HG03558 (cell line): Measurements from ENCODE around the gene GGTA1.

Experiments used
- ATAC-seq: cut with Tn5 transposase; IDR thresholded peaks from one replicate; pipeline ENCODE4 v1.9.1; 2021; ENCODE audit warnings: moderate number of reproducible peaks; ENCODE audit not compliant: unreplicated experiment; ENCODE audit errors: extremely low read depth

Gene GGTA1

DNA sequence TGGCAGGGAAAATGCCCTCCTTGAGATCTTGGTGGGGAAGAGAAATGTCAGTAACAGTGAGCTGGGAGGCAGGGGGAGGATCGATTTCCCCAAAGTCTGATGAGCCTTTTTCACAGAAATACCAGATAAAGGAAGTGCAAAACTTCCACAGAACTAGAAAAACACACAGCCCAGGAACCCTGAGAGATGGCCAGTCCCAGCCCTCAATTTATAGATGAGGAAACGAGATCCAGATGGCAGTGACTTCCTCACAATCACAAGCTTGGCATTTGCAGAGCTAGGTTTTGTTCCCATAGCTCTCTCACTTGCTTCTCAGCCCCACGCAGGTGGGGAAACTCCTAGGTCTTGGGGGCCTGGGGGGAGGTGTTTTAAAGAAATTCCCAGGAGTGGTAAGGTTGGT lies 3.8 kb upstream of the GGTA1 start:
- ATAC-seq = no peak

DNA sequence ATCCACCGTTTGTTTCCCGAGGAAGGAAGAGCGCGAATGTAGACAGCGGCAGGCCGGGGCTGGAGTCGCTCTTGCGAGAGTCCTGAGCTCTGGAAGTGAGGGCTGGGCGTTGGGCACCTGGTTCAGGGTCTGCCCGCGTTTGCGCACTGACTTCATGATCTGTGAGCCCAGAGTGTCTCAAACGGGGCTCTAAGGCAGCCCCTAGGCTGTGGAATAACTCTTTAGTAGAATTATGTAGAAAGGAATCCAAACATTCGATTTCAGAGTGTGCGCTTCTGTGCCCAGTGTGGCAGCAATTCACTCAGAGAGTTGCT lies 478 bp upstream of the GGTA1 start:
- no peak for ATAC-seq

DNA sequence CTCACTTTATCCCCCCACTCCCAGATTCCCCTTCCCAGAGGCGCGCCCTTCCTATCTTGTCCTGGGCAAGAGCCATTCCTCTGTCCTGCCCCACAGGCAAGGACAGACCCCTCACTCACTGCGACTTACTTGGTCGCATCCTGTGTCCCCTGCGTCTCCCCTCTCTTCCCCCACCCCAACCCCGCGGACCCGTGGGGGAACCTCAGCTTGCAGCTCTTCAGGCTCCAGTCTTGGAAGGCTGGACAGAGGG lies 542 bp downstream of the GGTA1 start:
- ATAC-seq = no peak

DNA sequence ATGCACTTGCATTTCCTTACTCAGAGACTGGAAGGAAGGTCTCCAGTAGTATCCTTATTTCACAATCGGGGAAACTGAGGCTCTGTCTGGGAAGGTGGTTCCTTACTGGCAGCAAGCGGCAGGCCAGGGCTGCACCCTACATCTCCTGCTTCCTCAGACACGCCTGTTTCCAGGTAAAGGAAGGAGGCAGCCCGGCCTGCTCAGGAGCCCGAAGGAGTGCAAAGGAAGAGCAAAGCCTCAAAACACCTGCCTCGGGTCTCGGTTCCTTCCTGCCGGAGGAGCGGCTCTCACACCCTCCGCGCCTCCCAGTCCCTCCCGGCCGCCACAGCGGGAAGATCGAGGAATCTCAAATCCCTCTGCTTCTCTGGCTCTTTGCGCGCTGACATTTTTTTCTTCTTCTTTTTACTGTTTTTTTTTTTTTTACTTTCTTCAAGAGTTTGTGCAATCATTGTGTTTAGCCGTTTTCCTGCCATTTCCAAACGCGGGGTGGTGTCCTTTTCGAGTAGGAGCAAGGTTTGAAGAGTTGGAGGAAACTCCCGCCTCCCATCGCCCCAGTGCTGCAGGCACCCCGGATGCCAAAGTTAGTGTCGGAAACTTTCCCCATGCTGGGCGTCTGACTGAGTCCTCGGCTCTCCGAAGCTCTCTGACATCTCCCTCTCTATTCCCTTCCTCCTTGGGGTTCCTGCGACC lies 1.0 kb downstream of the GGTA1 start:
- no peak for ATAC-seq

DNA sequence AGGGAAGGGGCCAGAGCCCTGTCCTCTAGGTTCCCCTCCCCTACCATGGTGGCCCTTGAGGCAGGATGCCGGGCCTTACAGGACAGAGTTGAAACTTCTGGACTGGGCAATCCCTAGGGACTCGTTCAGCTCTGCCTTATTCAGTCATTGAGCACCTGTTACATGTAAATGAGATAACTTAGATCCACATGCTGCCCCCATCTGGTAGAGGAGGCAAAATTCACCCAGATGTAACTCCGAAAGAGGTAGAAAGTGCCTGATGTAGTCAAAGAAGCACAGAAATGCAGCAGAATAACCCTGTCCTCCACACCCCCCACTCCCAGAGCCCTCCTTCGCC lies 1.5 kb downstream of the GGTA1 start:
- ATAC-seq = no peak

DNA sequence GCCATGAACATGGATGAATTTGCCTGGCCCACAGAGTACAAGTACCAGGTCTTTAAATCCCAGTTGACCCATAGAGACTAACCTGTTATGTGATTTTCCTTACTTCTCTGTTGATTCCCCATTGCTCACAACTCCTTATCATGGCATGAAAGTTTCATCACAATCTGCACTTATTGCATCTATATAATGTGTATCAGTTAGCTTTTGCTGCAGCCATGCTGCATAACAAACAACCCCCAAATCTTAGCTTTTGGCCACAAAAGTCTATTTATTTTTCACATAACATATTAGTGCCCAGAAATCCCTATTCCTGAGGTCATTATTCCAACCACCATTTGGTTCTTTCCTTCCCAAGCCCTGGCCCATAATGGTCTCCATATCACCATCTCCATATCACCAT lies 3.7 kb downstream of the GGTA1 start:
- no peak for ATAC-seq

DNA sequence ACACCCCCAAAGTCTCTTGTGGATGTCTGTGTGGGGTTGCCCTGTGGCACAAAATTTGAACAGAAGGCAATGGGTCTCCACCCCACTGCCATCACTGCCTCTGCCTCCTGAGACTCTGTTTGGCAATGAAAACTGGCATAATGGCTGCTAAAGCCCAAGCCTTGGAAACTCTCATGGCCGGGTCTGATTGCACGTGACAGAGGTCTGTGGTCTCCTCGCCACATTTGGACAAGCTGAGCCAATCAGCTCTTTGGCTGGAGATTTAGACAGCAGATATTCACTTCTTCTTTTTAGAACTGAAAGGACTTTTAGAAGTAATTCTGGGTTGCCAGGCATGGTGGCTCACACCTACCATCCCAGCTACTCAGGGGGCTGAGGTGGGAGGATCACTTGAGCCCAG lies 5.5 kb downstream of the GGTA1 start:
- ATAC-seq = no peak

DNA sequence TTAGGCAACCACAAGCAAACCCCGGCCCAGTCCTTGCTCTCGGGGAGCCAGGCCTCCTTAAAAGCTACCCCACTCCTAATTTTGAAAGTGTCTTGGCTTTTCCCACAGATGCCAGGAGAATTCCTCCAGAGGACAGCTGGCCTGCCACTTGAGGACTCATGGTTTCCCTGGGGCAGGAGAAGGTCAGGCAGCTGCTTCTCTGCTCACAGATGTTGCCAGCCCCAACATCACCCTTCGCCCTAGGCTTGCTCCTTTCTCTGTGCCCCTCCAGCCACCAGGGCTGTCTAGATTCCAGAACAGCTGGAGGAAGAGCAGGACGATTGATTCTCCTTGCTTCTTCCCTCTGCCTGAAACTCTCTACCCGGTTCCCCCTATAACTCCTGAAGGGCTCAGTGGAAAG lies 8.5 kb downstream of the GGTA1 start:
- no peak for ATAC-seq

DNA sequence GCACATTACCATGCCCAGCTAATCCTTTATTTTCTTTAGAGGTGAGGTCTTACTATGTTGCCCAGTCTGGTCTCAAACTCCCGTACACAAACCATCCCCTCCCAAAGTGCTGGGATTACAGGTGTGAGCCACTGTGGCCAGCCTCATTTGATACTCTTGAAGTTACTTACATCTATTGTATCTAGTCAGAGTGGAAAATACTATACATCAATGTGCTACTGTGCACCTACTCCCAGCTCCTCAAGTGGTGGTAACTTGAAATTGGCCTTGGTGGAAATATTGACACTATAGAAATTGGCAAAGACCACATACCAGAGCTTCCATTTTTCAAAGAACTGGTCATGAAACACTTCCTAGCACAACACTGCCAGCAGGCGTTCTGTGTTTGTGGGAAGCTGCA lies 10.3 kb downstream of the GGTA1 start:
- ATAC-seq = no peak

DNA sequence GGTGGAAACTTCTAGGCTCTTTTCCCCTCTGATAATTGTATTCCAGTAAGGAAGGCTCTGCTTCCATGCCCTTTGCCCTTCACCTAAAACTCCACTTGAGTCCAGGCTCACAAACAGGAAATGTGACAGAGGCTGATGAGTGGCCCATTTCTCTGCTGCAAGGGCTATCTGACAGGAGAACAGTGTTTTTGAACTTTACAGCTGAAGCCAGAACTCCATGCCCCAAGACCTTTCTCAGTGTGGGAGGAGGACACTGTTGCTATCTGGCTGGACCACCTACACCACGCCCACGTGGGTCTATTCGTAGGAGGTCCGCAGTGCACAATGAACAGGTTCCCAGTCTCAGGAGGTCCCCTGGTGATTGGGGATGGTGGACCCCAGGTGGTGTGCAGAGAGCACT lies 13.6 kb downstream of the GGTA1 start:
- no peak for ATAC-seq

DNA sequence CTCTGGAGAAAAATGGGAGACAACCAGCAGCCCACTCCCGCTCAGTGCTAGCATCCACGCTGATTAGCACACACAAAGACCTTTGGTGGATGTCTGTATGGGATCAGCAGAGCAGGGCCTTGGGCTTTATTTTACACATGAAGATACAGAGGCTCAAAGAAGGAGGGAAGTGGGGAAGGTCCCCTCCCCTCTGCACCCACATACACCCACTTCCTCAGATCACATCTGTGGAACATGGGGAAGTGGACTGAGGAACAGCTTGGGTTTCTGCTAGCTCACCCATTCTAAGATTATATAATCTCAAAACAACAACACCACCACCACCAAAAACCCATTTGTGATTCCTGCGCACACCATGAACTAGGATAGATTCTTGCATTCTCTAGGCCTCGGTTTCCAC lies 14.0 kb downstream of the GGTA1 start:
- ATAC-seq = no peak

DNA sequence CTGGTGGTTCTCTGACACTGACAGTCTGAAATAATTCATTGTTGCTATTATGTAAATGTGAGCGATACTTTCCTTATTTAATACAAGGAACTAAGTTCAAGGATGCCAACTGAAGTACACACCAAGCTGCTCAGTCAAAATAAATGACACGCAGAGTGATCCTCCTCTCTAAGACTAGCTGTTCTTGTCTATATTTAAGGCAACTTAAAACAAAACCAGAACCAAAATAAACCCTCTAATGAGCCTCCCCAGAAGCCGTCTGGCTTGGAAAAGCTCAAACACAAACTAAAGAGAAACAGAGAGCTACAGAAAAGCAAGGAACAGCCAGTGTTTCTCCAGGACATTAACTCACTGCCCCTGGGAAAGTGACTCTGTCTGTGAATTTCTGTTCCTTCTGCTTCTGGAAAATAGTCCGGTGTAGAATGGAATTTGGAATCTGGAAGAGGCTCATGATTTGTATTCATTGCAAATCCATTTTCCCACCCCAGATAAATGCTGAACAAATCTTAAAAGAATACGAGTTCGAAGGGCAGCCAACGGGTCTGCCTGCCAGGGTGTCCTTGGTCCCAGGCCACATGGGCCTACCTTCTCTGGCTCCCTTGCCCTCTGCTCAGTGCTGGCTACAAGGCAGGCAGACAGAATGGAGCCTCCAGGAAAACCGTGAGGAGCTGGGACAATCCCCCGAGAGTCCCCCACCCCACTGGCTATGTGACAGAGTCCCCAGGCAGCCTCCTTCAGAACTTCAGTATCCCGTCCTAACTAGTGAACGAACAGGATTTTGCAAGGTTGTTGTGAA lies 14.8 kb downstream of the GGTA1 start:
- no peak for ATAC-seq

DNA sequence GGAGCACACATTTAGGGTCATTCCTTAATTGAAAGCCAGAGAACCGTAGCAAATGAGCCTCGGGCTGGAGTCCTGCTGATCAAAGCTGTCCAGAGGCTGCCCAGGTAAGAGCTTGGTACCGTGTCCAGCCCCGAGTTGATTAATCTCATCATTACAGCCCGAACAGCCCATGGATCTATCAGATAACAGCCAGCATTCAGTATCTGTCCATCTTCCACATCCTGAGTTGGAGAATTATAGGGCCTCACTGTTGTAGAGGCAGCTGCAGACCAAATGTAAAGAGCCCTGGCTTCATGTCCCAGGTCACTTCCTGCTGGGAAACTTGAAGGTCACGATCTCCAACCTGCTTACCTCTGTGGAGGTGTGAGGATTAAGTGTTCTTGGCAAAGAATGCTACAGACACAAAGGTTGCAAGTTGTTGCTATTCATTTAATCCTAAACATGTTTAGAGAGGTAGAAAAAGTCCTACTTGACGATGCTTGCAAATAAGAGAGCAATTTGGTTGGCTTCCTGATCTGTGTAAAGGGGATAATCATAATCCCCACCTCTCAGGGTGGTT lies 16.1 kb downstream of the GGTA1 start:
- ATAC-seq = no peak

DNA sequence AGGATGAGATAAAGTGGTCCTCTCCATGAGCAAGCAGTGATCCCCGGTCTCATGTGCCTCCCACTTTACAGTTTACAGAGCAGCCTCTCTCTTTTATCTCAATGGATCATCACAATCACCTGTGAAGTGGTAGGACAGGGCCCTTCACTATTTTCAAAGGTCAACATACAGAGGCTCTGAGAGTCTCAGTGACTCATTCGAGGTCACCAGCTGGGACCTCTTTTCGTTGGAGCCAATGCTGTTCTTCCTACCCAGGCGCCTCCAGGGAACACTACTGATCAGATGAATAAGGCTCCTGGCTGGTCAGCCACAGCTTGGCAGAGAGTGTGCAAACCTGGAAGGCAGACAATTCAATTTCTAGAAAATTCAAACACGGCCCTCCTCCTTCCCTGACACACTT lies 16.6 kb downstream of the GGTA1 start:
- no peak for ATAC-seq

DNA sequence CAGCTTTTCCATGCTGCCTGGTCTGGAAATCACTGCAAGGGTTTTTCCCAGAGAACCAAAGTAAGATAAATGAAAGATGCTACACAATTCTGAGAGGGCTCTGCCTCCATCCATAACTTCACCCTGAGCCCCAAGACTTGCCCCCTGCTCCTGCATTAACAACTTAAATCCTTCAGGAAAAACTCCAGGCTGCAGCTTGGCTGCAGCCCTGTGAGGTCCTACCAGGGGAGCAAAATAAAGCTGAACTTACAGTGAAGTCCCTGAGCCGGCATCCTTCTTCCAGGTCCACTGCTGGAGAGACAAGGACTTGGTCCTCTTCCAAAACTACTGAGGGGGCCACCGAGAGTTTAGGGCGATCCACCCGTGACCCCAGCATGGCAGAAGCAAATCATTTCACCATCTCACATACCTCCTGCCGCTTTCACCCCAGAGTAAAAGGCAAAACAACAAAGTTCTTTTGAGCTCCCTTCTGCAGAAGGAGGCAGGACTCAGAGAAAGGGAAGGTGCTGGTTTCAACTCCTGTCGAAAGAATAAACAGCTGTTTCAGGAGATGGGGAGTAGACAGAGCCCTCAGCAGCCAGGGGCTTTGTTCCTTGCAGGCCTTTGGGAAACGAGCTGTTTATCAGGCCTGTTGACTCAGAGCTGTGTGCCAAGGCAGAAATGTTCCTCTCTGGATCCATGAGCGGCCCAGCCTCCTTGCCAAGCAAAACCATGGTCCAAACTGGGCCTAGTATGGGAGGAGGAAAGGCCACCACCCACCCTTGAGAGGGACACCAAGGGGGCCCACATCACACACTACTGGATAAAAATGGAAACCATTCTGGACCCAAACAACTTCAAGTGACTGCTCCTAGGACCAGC lies 20.6 kb downstream of the GGTA1 start:
- ATAC-seq = no peak

DNA sequence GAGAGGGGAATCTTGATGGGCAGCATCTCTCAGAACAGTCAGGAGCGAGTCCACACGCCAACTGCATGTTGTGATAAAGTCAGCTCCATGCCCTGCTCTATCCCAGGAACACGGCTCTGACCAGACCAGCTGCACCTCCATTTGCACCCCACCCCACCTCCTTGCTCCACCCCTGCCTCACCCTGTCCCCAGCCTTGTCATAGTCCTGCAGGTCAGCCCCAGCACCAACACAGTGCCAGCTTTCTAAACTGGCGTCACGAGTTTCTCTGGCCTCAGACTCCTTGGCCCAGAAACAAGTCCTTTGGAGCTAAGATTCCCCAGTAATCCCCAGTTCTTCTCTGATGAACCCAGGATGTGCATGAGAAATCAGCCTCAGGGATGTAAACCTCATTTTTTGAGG lies 23.5 kb downstream of the GGTA1 start:
- ATAC-seq = no peak

DNA sequence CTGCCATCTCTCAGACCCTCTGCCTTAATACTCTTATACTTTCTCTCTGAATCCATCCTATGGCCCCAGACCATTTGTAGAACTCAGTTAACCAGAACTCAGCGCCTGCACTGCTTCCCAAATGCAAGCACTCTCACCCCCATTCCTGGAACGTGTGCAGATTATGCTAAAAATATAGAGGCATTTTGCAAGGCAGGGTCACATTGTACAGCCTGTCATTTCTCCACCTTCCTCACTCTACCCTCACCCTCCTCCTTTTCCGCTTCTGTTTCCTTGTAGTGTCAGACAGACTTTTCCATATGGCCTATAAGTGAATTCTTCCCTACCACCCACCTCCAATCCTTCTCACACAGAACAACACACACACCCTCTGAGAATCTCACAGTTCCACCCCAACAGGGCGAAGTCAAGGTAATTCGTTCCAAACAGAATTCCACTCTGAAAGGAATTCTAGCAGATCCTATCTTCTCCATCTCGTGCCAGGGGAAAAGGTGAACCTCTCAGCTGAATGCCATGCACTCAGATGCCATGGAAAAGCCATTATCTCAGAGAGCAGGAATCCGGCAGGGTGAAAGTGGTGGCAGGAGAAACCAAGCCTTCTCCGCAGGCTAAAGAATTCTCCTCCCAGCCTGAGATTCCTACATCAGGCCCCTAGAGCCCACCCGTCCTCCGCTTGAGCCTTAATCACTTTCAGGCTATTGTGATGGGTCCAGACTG lies 25.3 kb downstream of the GGTA1 start:
- ATAC-seq = no peak

DNA sequence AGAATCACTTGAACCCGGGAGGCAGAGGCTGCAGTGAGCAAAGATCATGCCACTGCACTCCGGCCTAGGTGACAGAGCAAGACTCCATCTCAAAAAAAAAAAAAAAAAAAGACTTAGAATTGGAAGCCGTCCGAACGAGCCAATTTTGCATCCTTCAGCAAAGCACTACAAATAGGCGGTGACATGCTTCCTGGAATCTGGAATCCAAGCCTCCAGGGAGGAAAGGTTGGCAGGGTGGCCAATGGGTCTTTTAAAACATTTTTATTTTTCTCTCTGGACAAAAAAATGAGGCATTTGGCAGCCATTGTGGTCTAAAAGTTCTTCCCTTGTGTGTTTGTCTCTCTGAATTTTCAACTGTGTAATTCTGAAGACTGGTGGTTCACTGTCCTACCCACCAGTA lies 26.4 kb downstream of the GGTA1 start:
- no peak for ATAC-seq

DNA sequence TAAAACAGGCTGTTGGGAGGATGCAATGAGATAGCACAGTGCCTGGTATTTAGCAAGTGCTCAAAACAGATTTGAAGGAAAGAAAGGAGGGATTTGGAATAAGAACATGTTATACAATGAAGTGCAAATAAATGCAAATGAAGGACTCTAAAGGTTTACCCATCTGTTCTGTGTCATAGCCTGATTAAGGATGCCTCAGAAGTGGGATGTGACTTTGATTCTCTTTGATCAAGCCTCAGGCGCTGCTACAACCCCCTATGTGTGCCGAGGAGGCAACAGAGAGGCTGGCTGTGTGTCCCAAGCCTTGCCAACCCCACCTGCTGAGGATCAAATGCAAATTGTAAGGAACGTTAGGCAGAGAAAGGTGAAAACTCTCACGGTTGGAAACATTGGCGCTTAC lies 27.2 kb downstream of the GGTA1 start:
- no peak for ATAC-seq

DNA sequence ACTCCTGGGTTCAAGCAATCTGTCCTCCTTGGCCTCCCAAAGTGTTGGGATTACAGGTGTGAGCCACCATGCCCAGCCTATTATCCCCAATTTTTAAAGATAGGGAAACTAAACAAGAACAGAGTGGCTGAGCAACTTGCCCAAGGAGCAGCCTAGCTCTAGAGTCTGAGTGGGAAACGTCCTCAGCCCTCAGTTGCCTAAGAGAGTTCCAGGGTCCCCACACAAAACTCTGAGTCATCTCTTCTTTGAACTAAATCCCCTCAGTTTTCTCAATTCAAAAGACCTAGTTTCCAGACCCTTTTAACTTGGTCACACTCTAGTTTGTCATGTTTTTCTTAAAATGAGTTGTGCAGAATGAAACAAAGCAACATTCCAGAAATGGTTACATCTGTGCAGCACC lies 33.5 kb downstream of the GGTA1 start:
- ATAC-seq = no peak

DNA sequence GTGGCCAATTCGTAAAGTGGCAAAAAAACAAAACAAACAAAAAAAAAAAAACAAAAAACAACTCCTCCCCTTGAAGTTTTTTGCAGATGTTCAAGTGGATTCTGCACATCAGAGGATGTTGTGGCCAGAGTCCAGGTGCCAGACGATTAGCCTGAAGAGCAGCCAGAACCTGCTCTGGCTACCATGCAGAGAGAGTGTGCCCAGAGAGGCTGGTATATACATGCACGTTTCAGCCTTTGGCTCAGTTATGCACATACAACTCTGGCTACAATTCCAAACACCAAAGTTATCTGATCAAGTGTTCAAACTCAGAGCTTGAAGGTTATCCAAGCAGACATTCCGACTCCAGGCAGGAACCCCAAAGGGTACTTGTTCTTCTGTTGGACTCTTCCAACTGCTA lies 34.7 kb downstream of the GGTA1 start:
- ATAC-seq = no peak
